NCI-H345 treated with DMSO at 0.1 percent for 48 hours (cell line): ENCODE measurements around the gene HNF1B.
"Not testable (repeated sequence)": the region's sequence is repeated elsewhere in the genome, so short reads cannot be mapped to it uniquely, and the experiment has no call there.

ENCODE experiments used
- DNase-seq: peaks from one replicate; lab custom pipeline; 2025; ENCODE audit not compliant: unreplicated experiment; lab: John Stamatoyannopoulos, UW

Gene HNF1B

GRCh38 chr17:37708616-37709212 is 36.1 kb downstream of the HNF1B start:
- no peak for DNase-seq

GRCh38 chr17:37708008-37708615 is 36.7 kb downstream of the HNF1B start:
- DNase-seq: no peak

- no peak for DNase-seq
Measured at GRCh38 chr17:37706446-37706845, 38.4 kb downstream of the HNF1B start.

- no peak for DNase-seq
Measured at GRCh38 chr17:37702598-37702997, 42.3 kb downstream of the HNF1B start.

- DNase-seq: no peak
Measured at GRCh38 chr17:37701496-37701898, 43.4 kb downstream of the HNF1B start.

GRCh38 chr17:37700881-37701280 is 44.0 kb downstream of the HNF1B start:
- no peak for DNase-seq

- no peak for DNase-seq
Measured at GRCh38 chr17:37699285-37699973, 45.4 kb downstream of the HNF1B start.

GRCh38 chr17:37698911-37699255 is 46.0 kb downstream of the HNF1B start:
- DNase-seq: no peak

GRCh38 chr17:37698132-37698910 is 46.5 kb downstream of the HNF1B start:
- DNase-seq: no peak

- no peak for DNase-seq
Measured at GRCh38 chr17:37697381-37697780, 47.5 kb downstream of the HNF1B start.

- no peak for DNase-seq
Measured at GRCh38 chr17:37696366-37696765, 48.5 kb downstream of the HNF1B start.

GRCh38 chr17:37695726-37696125 is 49.1 kb downstream of the HNF1B start:
- DNase-seq: no peak

- DNase-seq: no peak
Measured at GRCh38 chr17:37694734-37695133, 50.1 kb downstream of the HNF1B start.

GRCh38 chr17:37693328-37693727 is 51.5 kb downstream of the HNF1B start:
- DNase-seq: no peak

GRCh38 chr17:37691807-37692206 is 53.1 kb downstream of the HNF1B start:
- no peak for DNase-seq

- no peak for DNase-seq
Measured at GRCh38 chr17:37689317-37689716, 55.5 kb downstream of the HNF1B start.

GRCh38 chr17:37683454-37683984 is 61.3 kb downstream of the HNF1B start:
- no peak for DNase-seq

GRCh38 chr17:37682007-37682406 is 62.9 kb downstream of the HNF1B start:
- no peak for DNase-seq

GRCh38 chr17:37679995-37680394 is 64.9 kb downstream of the HNF1B start:
- DNase-seq: not testable (repeated sequence)

- DNase-seq: no peak
Measured at GRCh38 chr17:37678036-37678435, 66.8 kb downstream of the HNF1B start.

GRCh38 chr17:37677021-37677420 is 67.8 kb downstream of the HNF1B start:
- no peak for DNase-seq
